ENCODE measurements around the gene TMEM229B. TPM values are rescaled to one million over a fixed set of nuclear protein-coding genes. Genes with fewer than 3 reads are reported as not detected.

TMEM229B gene
- polyA plus RNA-seq, 3 donors, result 10.2 to 18.7 (median 17.3) TPM

GRCh38 chr14:67468378-67468730 is 20.2 kb downstream of the TMEM229B start:
- H3K36me3 Mint-ChIP-seq, result peaks cover 10 to 12% of the 10 kb centered on the region in 2 donors
- Histone ChIP-seq H3K4me3 (replicated peaks in 1 of 3; ENCODE audit: low read depth in 2 of 3, low read length in 3 of 3) (no peak overlapping the region), H3K9me3 (replicated peaks in 1 of 2; ENCODE audit: control insufficient read depth in 1 of 2, insufficient read depth in 1 of 2, low read length in 2 of 2) (no peaks in the 10 kb centered on the region), H3K27me3 (ENCODE audit: control insufficient read depth in 2 of 2, insufficient read depth in 2 of 2, low read length in 2 of 2) (no peaks in the 10 kb centered on the region), H3K27ac (ENCODE audit: low read depth in 1 of 2, low read length in 2 of 2) (no peak overlapping the region), H3K4me1 (ENCODE audit: control insufficient read depth in 1 of 2, insufficient read depth in 2 of 2, low read length in 2 of 2) (no peaks in the 10 kb centered on the region), H3K4me2 (replicated peaks; ENCODE audit: extremely low read depth, low read length, poor library complexity, severe bottlenecking) (no peak overlapping the region), H2AFZ (ENCODE audit: insufficient read depth, low read depth, low read length, poor library complexity, severe bottlenecking) (no peak overlapping the region), H3K9ac (ENCODE audit: insufficient read depth, low read length, poor library complexity, severe bottlenecking) (no peak overlapping the region), H4K20me1 (ENCODE audit: insufficient read depth, low read length) (no peaks in the 10 kb centered on the region), H3K36me3 (replicated peaks in 1 of 2; ENCODE audit: control insufficient read depth in 1 of 2, insufficient read depth in 2 of 2, low read length in 2 of 2) (peaks cover 9 to 16% of the 10 kb centered on the region in 2 donors), H3K79me2 (ENCODE audit: insufficient read depth, low read length) (no peaks in the 10 kb centered on the region)
- TF ChIP-seq, protein P1, sequence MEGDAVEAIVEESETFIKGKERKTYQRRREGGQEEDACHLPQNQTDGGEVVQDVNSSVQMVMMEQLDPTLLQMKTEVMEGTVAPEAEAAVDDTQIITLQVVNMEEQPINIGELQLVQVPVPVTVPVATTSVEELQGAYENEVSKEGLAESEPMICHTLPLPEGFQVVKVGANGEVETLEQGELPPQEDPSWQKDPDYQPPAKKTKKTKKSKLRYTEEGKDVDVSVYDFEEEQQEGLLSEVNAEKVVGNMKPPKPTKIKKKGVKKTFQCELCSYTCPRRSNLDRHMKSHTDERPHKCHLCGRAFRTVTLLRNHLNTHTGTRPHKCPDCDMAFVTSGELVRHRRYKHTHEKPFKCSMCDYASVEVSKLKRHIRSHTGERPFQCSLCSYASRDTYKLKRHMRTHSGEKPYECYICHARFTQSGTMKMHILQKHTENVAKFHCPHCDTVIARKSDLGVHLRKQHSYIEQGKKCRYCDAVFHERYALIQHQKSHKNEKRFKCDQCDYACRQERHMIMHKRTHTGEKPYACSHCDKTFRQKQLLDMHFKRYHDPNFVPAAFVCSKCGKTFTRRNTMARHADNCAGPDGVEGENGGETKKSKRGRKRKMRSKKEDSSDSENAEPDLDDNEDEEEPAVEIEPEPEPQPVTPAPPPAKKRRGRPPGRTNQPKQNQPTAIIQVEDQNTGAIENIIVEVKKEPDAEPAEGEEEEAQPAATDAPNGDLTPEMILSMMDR (IDR thresholded peaks at IDR 0.05), result no peak
- peaks cover 2% of the 10 kb centered on the region for H3K4me1 Mint-ChIP-seq
- no peak for DNase-seq
- H3K27me3 Mint-ChIP-seq (ENCODE audit: low read depth in 3 of 3), result peaks cover 0 to 11% (median 5%) of the 10 kb centered on the region in 3 donors
- H3K27ac Mint-ChIP-seq, result no peak overlapping the region
- peaks cover 0 to 2% (median 0%) of the 10 kb centered on the region in 7 donors for H3K9me3 Mint-ChIP-seq
- no peak overlapping the region for H3K4me3 Mint-ChIP-seq
- WGBS (ENCODE audit: insufficient coverage), result 98% methylated on average over 4 of the region's 6 CpGs
- intact Hi-C loops (cut with micrococcal nuclease), result no loop called here

DNA sequence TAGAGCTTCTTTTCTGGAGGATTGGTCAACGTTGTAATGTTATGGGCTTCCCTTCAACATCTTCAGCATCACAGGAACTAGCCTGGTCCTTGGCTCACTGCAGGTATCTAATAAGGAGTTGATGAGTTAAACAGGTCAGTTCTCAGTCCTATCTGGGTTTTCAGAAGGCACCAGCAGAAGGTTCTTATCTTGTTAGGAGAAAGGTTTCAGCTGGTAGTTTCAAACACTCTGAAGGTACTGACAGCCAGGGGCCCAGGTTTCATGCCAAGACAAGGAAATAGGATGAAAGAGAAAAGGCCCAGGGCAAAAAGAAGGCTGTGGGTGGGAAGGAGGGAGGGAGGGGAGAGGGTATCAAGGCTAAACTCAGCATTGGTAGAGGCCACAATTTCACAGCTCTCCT is 21.4 kb downstream of the TMEM229B start:
- peaks cover 0 to 6% of the 10 kb centered on the region in 2 donors for H3K36me3 Mint-ChIP-seq
- no peaks in the 10 kb centered on the region for H4K20me1 ChIP-seq (ENCODE audit: insufficient read depth, low read length)
- no peaks in the 10 kb centered on the region for H3K4me1 ChIP-seq (ENCODE audit: control insufficient read depth in 1 of 2, insufficient read depth in 2 of 2, low read length in 2 of 2)
- peaks cover 0 to 3% of the 10 kb centered on the region in 2 donors for H3K36me3 ChIP-seq (replicated peaks in 1 of 2; ENCODE audit: control insufficient read depth in 1 of 2, insufficient read depth in 2 of 2, low read length in 2 of 2)
- no peak overlapping the region for H3K4me2 ChIP-seq (replicated peaks; ENCODE audit: extremely low read depth, low read length, poor library complexity, severe bottlenecking)
- H3K27ac ChIP-seq (ENCODE audit: low read depth in 1 of 2, low read length in 2 of 2), result no peak overlapping the region
- peaks cover 0 to 2% (median 0%) of the 10 kb centered on the region in 7 donors for H3K9me3 Mint-ChIP-seq
- no peak for DNase-seq
- peaks cover 2% of the 10 kb centered on the region for H3K4me1 Mint-ChIP-seq
- TF ChIP-seq, protein P1 (IDR thresholded peaks at IDR 0.05), result no peak
- H3K4me3 Mint-ChIP-seq, result no peak overlapping the region
- no peak overlapping the region for H3K4me3 ChIP-seq (replicated peaks in 1 of 3; ENCODE audit: low read depth in 2 of 3, low read length in 3 of 3)
- H2AFZ ChIP-seq (ENCODE audit: insufficient read depth, low read depth, low read length, poor library complexity, severe bottlenecking), result no peak overlapping the region
- no peak overlapping the region for H3K9ac ChIP-seq (ENCODE audit: insufficient read depth, low read length, poor library complexity, severe bottlenecking)
- H3K27me3 ChIP-seq (ENCODE audit: control insufficient read depth in 2 of 2, insufficient read depth in 2 of 2, low read length in 2 of 2), result no peaks in the 10 kb centered on the region
- no CpG with 5 or more reads among the region's 1 CpG for WGBS (ENCODE audit: insufficient coverage)
- H3K9me3 ChIP-seq (replicated peaks in 1 of 2; ENCODE audit: control insufficient read depth in 1 of 2, insufficient read depth in 1 of 2, low read length in 2 of 2), result no peaks in the 10 kb centered on the region
- H3K27me3 Mint-ChIP-seq (ENCODE audit: low read depth in 3 of 3), result peaks cover 0 to 11% (median 5%) of the 10 kb centered on the region in 3 donors
- H3K27ac Mint-ChIP-seq, result no peak overlapping the region
- intact Hi-C loops (cut with micrococcal nuclease), result no loop called here
- no peaks in the 10 kb centered on the region for H3K79me2 ChIP-seq (ENCODE audit: insufficient read depth, low read length)
